ENCODE measurements around the gene HTT-AS. TPM values are rescaled to one million over a fixed set of nuclear protein-coding genes. Genes with fewer than 3 reads are reported as not detected.

Gene HTT-AS
- total and polyA plus RNA-seq, 2 of the 8 experiments (the other 6 are each of a cell fraction or from before 2014, with no cell fraction given) = not detected

DNA sequence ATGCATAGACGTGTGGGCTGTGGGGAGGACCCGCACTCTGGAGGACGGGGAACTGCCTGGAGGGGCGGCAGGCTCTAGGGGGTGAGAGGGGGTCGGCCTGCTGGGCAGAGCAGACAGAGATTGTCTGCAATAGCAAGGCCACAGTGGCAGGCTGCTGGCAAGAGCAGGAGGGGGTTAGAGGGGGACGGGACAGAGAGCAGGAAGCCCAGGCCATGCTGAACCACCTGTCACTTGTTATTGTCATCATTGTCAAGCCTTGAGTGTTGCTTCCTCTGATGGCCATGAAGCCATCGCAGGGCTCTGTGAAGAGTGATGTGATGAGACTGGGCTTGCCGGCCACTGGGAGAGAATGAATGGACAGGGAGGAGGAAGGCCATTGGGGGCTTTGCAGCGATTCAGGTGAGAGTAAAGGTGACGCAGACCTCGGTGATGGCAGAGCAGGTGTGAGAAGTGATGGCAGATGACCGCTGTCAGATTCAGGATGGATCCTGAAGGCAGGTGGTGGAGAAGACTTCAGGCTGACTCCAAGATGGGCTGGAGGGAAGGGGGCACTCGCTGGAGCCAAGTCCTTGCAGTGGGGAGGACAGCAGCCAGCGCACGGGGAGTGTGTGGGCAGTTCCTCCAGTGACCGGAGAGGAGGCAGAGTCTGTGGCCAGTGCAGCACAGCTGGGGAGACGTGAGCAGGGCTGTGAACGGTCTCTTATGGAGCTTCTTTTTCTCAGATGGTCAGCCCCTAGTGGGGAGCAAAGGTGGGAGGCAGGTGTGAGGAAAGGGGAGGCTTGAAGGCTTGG lies 43.6 kb downstream of the HTT-AS start (continued):
- no peak for TF ChIP-seq NANOG (IDR thresholded peaks at IDR 0.05; ENCODE audit: insufficient read depth, low read depth, low read length, poor library complexity, severe bottlenecking)
- no peak for TF ChIP-seq EZH2 (IDR thresholded peaks at IDR 0.05; ENCODE audit: low read depth, low read length, severe bottlenecking)
